Karpas-422 (cell line): ENCODE data around the gene MTREX. TPM values are rescaled to one million over a fixed set of nuclear protein-coding genes. Genes with fewer than 3 reads are reported as not detected.

ENCODE experiments used
- DNase-seq: peaks from one replicate; pipeline ENCODE4 v3.0.0-alpha.2; 2015
- H2AFZ ChIP-seq: fragments of 200-600 bp; sonication (generic); 2 replicates; pipeline ENCODE4 v1.6.1; 2014; ENCODE audit warnings: antibody characterized with exemption, low read length, mixed read lengths
- H3K27ac ChIP-seq: fragments of 200-600 bp; sonication (generic); 2 replicates; pipeline ENCODE4 v1.5.1; 2014; ENCODE audit warnings: mild to moderate bottlenecking, low read length, moderate library complexity
- H3K27me3 ChIP-seq: fragments of 200-600 bp; sonication (generic); 2 replicates; pipeline ENCODE4 v1.6.1; 2014; ENCODE audit warnings: low read length, mixed read lengths
- H3K36me3 ChIP-seq: fragments of 200-600 bp; sonication (generic); 2 replicates; pipeline ENCODE4 v1.6.1; 2014; ENCODE audit warnings: low read length, mixed read lengths; ENCODE audit not compliant: insufficient read depth
- H3K4me1 ChIP-seq: fragments of 200-600 bp; sonication (generic); 2 replicates; pipeline ENCODE4 v1.6.1; 2014; ENCODE audit warnings: mild to moderate bottlenecking, low read length, mixed read lengths
- H3K4me2 ChIP-seq: fragments of 200-600 bp; sonication (generic); 2 replicates; pipeline ENCODE4 v1.6.1; 2014; ENCODE audit warnings: low read length, low read depth, mild to moderate bottlenecking; ENCODE audit not compliant: poor library complexity, severe bottlenecking
- H3K4me3 ChIP-seq: fragments of 200-600 bp; sonication (generic); 2 replicates; pipeline ENCODE4 v1.5.1; 2014; ENCODE audit warnings: mild to moderate bottlenecking, antibody characterized with exemption, low read length, mixed read lengths
- H3K79me2 ChIP-seq: fragments of 200-600 bp; sonication (generic); 2 replicates; pipeline ENCODE4 v1.6.1; 2014; ENCODE audit warnings: mild to moderate bottlenecking, low read length, mixed read lengths
- H3K9ac ChIP-seq: fragments of 200-600 bp; sonication (generic); 2 replicates; pipeline ENCODE4 v1.6.0; 2014; ENCODE audit warnings: low read length
- H3K9me2 ChIP-seq: fragments of 200-600 bp; sonication (generic), shearing (Covaris generic); replicated peaks from 2 replicates; pipeline ENCODE4 v1.6.0; 2014; ENCODE audit warnings: mild to moderate bottlenecking, low read length, moderate library complexity; ENCODE audit not compliant: insufficient read depth
- H3K9me3 ChIP-seq: fragments of 300-700, 200-600 bp; sonication (generic); 2 replicates; pipeline ENCODE4 v1.6.1; 2014; ENCODE audit warnings: low read length, mixed read lengths
- H4K20me1 ChIP-seq: fragments of 200-600 bp; sonication (generic); 2 replicates; pipeline ENCODE4 v1.6.1; 2014; ENCODE audit warnings: mild to moderate bottlenecking, antibody characterized with exemption, low read length, low read depth; ENCODE audit not compliant: insufficient read depth
- total RNA-seq: library from RNA; depleted of rRNA; stranded (reverse); fragments of >200 nt; shearing (Covaris generic); gene quantifications from 2 replicates; pipeline ENCODE4 v1.2.3, GENCODE V29; 2014; ENCODE audit warnings: low replicate concordance

The MTREX gene
- total RNA-seq, 1 experiment from 2014 or later: 79.9 TPM

- H3K27ac ChIP-seq: no peak overlapping the region
- H3K4me1 ChIP-seq: no peaks in the 10 kb centered on the region
- no peaks in the 10 kb centered on the region for H3K9me3 ChIP-seq
- no peak overlapping the region for H3K4me2 ChIP-seq
- no peaks in the 10 kb centered on the region for H4K20me1 ChIP-seq
- no peak overlapping the region for H3K4me3 ChIP-seq
- H2AFZ ChIP-seq: no peak overlapping the region
- H3K36me3 ChIP-seq: peaks cover 41% of the 10 kb centered on the region; the same call in 1 of the 2 replicates
- H3K9ac ChIP-seq: no peak overlapping the region
- no peaks in the 10 kb centered on the region for H3K27me3 ChIP-seq
- peaks cover 15% of the 10 kb centered on the region for H3K79me2 ChIP-seq
- DNase-seq: no peak
- no peaks in the 10 kb centered on the region for H3K9me2 ChIP-seq
Observed at GRCh38 chr5:55407984-55408383, 100.2 kb downstream of the MTREX start.

DNA sequence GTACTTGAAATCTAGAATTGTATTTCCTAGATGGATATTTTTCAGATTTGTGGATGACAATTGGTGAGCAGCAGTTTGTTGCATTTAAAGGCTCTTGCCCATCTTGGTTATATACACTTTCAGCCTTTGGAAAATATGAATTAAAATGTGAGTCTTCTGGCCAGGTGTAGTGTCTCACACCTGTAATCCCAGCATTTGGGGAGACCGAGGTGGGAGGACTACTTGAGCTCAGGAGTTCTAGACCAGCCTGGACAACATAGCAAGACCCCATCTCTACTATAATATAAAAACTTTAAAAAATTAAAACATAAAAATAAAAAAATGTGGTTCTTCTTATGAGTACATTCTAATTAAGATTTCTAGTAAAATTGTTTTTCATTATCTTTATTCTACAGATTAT, 102.0 kb downstream of the MTREX start:
- Histone ChIP-seq H3K36me3 (peaks cover 52% of the 10 kb centered on the region; the same call in 1 of the 2 replicates), H3K4me2 (no peak overlapping the region)

GRCh38 chr5:55410845-55411244, 103.1 kb downstream of the MTREX start:
- H3K4me2 ChIP-seq: no peak overlapping the region
- no peak overlapping the region for H3K27ac ChIP-seq
- no peaks in the 10 kb centered on the region for H3K4me1 ChIP-seq
- no peaks in the 10 kb centered on the region for H3K27me3 ChIP-seq
- no peak overlapping the region for H2AFZ ChIP-seq
- no peaks in the 10 kb centered on the region for H3K9me3 ChIP-seq
- no peak overlapping the region for H3K4me3 ChIP-seq
- DNase-seq: no peak
- H3K36me3 ChIP-seq: peaks cover 56% of the 10 kb centered on the region; the same call in 1 of the 2 replicates
- peaks cover 15% of the 10 kb centered on the region for H3K79me2 ChIP-seq
- H3K9ac ChIP-seq: no peak overlapping the region
- H3K9me2 ChIP-seq: no peaks in the 10 kb centered on the region
- H4K20me1 ChIP-seq: no peaks in the 10 kb centered on the region

More for the DNA sequence above, 102.0 kb downstream of the MTREX start:
- Histone ChIP-seq H3K27me3 (no peaks in the 10 kb centered on the region), H3K9me2 (no peaks in the 10 kb centered on the region), H2AFZ (no peak overlapping the region), H3K9ac (no peak overlapping the region), H3K9me3 (no peaks in the 10 kb centered on the region), H3K4me3 (no peak overlapping the region), H3K4me1 (no peaks in the 10 kb centered on the region), H3K27ac (no peak overlapping the region), H4K20me1 (no peaks in the 10 kb centered on the region), H3K79me2 (peaks cover 15% of the 10 kb centered on the region)
- DNase-seq: no peak

DNA sequence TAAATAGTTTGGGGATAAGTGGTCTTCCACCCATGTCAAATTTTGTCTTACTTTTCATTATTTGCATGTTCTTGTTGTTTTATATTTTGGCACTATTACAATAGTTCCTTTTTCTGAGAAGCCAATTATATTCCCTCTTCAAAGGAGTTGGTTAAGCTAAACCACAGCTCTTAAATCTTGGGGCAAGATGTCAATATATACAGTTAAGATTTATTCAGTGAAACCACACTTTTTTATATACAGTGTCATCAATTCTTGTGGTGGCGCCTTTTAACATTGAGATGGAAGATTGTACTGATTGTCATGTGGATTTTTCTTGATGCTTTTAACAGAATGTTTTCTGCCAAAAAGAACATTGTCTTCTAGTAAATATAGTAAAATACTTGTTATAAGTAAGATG, 104.1 kb downstream of the MTREX start:
- no peak for DNase-seq
- H3K4me2 ChIP-seq: no peak overlapping the region
- H3K9ac ChIP-seq: no peak overlapping the region
- no peaks in the 10 kb centered on the region for H3K27me3 ChIP-seq
- H2AFZ ChIP-seq: no peak overlapping the region
- H3K36me3 ChIP-seq: peaks cover 50% of the 10 kb centered on the region; the same call in 1 of the 2 replicates
- H3K9me3 ChIP-seq: no peaks in the 10 kb centered on the region
- H3K27ac ChIP-seq: no peak overlapping the region
- H3K4me3 ChIP-seq: no peak overlapping the region
- H3K4me1 ChIP-seq: no peaks in the 10 kb centered on the region
- no peaks in the 10 kb centered on the region for H3K9me2 ChIP-seq
- H3K79me2 ChIP-seq: peaks cover 13% of the 10 kb centered on the region
- no peaks in the 10 kb centered on the region for H4K20me1 ChIP-seq

DNA sequence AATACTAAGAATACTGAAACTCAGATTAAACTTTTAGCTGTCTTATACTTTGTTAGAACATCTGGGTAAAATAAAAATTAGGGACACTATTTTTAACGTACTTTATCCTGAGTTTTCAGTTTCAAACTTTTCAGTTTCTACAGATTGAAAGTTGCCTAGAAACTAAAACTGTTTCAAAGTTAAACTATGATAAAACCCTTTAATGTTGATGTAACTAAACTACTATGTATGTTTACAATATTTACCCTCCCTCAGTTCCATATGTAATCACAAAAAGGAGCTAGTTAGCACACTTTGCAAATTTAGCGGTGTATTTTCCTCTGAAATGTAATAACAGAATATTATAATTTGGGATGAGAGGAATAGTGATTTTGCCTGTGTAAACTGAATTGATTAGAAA, 105.9 kb downstream of the MTREX start:
- no peak for DNase-seq
- H3K27me3 ChIP-seq: no peaks in the 10 kb centered on the region
- H3K79me2 ChIP-seq: peaks cover 4% of the 10 kb centered on the region; the same call in 1 of the 2 replicates
- H3K9me2 ChIP-seq: no peaks in the 10 kb centered on the region
- H3K27ac ChIP-seq: no peak overlapping the region
- H3K9me3 ChIP-seq: no peaks in the 10 kb centered on the region
- H4K20me1 ChIP-seq: no peaks in the 10 kb centered on the region
- no peaks in the 10 kb centered on the region for H3K4me1 ChIP-seq
- H3K4me3 ChIP-seq: no peak overlapping the region
- H3K9ac ChIP-seq: no peak overlapping the region
- peaks cover 48% of the 10 kb centered on the region; the same call in 1 of the 2 replicates for H3K36me3 ChIP-seq
- no peak overlapping the region for H2AFZ ChIP-seq
- H3K4me2 ChIP-seq: no peak overlapping the region

GRCh38 chr5:55415071-55415470, 107.3 kb downstream of the MTREX start:
- Histone ChIP-seq H3K36me3 (peaks cover 48% of the 10 kb centered on the region; the same call in 1 of the 2 replicates), H3K4me1 (no peaks in the 10 kb centered on the region), H3K9ac (no peak overlapping the region), H4K20me1 (no peaks in the 10 kb centered on the region), H3K4me2 (no peak overlapping the region), H3K27ac (no peak overlapping the region), H2AFZ (no peak overlapping the region), H3K79me2 (no peaks in the 10 kb centered on the region), H3K9me2 (no peaks in the 10 kb centered on the region), H3K4me3 (no peak overlapping the region), H3K27me3 (no peaks in the 10 kb centered on the region), H3K9me3 (no peaks in the 10 kb centered on the region)
- no peak for DNase-seq

DNA sequence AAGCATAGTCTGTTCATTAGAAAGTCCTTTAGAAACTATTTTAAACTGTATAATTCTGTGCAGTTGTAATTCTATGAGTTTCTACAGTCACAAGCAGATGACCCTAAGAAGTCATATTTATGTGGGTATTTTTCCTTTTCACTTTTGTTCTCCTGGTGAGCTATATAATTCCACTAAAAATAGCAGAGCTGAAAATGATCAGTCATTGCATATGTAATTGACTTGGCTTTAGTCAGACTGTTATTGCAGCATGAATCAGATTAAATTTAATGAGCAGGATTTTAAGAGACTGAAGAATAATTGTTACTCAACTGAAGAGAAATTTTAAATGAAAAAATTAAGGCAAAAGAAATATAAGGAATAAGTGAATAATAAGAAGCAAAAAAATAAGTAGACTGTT, 108.5 kb downstream of the MTREX start:
- Histone ChIP-seq H3K79me2 (0 out of 2 replicates have a peak, but pooled peaks cover 4% of the 10 kb centered on the region), H2AFZ (no peak overlapping the region), H3K9me3 (no peaks in the 10 kb centered on the region), H4K20me1 (no peaks in the 10 kb centered on the region), H3K4me2 (no peak overlapping the region), H3K27me3 (no peaks in the 10 kb centered on the region), H3K4me3 (no peak overlapping the region), H3K27ac (no peak overlapping the region), H3K9ac (no peak overlapping the region), H3K9me2 (no peaks in the 10 kb centered on the region), H3K36me3 (peaks cover 47% of the 10 kb centered on the region; the same call in 1 of the 2 replicates), H3K4me1 (no peaks in the 10 kb centered on the region)
- DNase-seq: no peak

DNA sequence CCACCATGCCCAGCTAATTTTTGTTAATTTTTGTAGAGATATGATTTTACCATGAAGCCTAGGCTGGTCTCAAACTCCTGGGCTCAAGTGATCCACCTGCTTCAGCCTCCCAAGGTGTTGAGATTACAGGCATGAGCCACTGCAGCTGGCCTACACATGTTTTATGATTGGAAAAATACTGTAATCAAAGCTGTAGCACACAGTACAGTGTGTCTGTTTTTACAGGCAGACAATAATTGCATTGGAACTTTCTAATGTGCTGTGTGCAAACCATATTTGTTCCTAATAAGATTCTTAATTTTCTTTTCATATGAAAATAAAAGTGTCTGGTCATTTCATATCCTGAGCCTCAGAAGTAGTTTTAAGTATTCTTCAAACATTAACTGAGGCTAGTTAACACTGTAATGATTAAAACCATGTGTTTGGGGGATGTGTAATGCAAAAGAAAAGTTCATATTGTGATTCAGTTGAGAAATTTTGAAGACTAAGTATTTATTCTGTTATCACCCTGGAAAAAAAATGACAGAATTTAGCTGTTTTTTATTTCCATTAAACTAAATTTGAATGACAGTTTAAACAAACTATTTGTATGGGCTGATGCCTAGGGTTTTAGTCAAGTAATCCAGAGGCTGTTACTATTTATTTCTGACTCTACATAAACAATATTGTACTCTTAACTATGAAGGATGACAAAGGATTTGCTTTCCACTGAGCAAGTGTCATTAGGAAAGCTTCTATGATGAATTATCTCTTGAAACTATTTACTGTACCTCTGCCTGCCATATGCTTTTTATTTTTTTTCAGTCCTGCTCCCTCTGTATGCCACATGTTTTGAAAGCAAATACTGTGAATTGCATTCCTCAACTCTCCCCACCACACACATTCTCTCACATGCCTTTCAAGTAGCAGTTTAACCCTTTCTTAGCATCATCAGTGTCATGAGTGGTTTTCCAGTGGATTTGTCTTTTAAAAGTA, 111.5 kb downstream of the MTREX start:
- H3K4me1 ChIP-seq: no peaks in the 10 kb centered on the region
- no peaks in the 10 kb centered on the region for H3K27me3 ChIP-seq
- no peak overlapping the region for H3K27ac ChIP-seq
- no peak for DNase-seq
- peaks cover 4% of the 10 kb centered on the region; the same call in 1 of the 2 replicates for H3K79me2 ChIP-seq
- no peak overlapping the region for H3K4me3 ChIP-seq
- H3K9me2 ChIP-seq: no peaks in the 10 kb centered on the region
- H2AFZ ChIP-seq: no peak overlapping the region
- no peak overlapping the region for H3K9ac ChIP-seq
- H3K4me2 ChIP-seq: no peak overlapping the region
- H3K36me3 ChIP-seq: peaks cover 50% of the 10 kb centered on the region
- H3K9me3 ChIP-seq: no peaks in the 10 kb centered on the region
- no peaks in the 10 kb centered on the region for H4K20me1 ChIP-seq
